ENCODE data around the gene MNAT1.

GRCh38 chr14:60817113-60817512 is 82.6 kb downstream of the MNAT1 start:
- TF ChIP-seq CTCF (IDR thresholded peaks at IDR 0.05) (no peak), HDAC2 (IDR thresholded peaks at IDR 0.05) (no peak), POLR2A (IDR thresholded peaks at IDR 0.05; ENCODE audit: low read length) (no peak)

All from A549 (cell line).